Fibroblast of skin of abdomen (primary cell): ENCODE results near the gene LRG1. TPM values are rescaled to one million over a fixed set of nuclear protein-coding genes. Genes with fewer than 3 reads are reported as not detected.

Experiments
- DNase-seq: peaks from one replicate; pipeline ENCODE4 v3.0.0-alpha.2; 2013
- polyA plus RNA-seq, 2 experiments: library from polyadenylated mRNA; unstranded; fragments of 120-200 nt; gene quantifications; one replicate each; pipeline ENCODE4 v1.2.1, GENCODE V29; 2013; ENCODE audit not compliant: insufficient read length in 2 of 2

LRG1 gene, protein sequence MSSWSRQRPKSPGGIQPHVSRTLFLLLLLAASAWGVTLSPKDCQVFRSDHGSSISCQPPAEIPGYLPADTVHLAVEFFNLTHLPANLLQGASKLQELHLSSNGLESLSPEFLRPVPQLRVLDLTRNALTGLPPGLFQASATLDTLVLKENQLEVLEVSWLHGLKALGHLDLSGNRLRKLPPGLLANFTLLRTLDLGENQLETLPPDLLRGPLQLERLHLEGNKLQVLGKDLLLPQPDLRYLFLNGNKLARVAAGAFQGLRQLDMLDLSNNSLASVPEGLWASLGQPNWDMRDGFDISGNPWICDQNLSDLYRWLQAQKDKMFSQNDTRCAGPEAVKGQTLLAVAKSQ
- polyA plus RNA-seq (2013, experiment 1 of 2; ENCODE audit: insufficient read length): not detected
- not detected for polyA plus RNA-seq (2013, experiment 2 of 2; ENCODE audit: insufficient read length)

DNA sequence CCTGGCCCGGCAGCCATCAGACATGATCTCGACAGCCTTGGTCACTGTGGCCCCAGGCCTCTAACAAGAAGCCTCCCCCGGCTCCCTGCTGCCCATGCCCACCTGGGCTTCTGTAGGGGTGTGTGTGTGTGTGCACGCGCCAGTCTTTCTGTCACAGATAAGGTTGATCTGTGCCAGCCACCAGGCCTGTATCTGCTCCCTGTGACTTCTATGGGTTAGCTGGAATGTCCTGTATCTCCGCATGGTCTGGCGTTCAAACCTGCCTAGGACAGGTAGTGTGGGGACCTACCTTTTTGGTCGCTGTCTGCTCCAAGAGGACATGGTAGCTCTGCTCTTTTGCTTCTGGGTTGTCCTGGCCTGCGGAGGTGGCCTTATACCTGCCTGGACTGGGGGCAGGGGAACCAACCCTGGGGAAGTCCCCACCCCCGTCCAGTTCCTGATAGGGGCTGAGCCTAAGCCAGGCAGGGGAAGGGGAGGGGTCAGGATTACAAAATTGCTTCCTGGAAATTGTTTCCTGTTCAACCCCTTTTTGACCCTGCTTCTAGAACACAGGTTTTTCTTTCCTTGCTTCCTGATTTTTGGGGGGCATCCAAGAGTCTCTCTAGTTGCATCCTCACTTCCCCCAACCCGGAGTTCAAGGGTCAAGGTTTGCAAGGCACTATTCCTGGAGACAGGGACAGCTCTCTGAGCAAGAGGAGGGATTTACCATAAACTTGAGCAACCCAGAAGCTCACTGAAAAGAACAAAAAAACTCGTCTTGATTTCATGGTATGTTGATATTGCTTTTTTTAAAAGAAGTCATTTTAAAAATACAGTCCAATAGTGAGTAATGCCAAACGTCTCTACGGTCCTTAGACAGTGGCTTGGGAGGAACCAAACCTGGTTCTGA, at the start of gene LRG1:
LRG1 (minus strand) TSS at position 344 of the 889 bp plus-strand sequence; CDS start at position 321, 23 bp downstream.
- DNase-seq: no peak

DNA sequence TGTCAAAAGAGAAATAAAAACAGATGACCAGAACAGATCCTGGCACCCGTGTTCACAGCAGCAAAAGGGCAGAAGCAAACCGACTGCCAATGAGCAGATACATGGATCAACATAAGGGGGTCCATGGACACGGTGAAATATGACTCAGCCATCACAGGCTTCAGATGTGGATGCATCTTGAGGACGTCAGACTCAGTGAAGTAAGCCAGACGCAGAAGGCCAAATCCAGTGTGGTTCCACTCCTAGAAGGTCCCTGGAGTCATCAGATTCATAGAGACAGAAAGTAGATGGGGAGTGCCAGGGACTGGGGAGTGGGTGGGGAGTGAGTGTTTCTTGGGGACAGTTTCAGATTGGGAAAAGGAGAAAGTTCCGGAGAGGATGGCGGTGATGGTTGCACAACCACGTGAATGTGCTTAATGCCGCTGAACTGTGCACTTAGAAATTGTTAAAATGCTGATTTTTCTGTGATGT, 48.5 kb upstream of the LRG1 start:
- DNase-seq: peak; percentile 43

DNA sequence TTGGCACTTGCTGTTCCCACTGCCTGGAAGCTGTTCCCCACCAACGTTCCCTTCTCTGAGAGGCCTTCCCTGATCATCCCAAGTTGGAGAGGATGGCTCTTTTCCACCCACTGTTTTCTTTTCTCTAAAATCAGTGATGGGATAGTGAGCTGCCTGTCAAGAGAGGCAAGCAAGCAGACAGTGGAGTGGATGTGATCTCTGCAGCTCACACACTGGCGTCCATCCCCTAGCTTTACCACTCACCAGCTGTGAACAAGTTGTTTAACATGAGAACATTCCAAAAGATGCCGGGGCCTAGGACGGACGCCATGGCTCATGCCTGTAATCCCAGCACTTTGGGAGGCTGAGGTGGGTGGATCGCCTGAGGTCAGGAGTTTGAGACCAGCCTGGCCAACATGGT, 47.7 kb upstream of the LRG1 start:
- DNase-seq: no peak

DNA sequence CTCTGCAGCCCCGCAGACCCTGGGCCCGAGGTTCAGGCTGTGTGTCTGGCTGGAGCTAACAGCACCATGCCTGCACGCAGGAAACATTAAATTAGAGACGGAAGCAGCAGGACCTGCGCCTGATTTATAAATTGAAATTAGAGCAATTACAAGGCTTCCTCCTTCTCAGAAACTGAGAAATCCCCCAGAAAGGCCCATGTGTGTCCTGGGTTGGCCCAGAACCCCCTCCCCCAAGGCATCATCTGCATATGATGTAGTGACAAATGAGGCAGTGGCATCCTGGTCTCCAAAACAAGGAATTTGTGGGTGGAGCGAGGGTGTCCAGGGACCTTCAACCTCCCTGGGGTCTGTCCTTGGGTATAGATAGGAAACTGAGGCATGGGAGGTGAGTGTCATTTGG, 46.9 kb upstream of the LRG1 start:
- DNase-seq: no peak

DNA sequence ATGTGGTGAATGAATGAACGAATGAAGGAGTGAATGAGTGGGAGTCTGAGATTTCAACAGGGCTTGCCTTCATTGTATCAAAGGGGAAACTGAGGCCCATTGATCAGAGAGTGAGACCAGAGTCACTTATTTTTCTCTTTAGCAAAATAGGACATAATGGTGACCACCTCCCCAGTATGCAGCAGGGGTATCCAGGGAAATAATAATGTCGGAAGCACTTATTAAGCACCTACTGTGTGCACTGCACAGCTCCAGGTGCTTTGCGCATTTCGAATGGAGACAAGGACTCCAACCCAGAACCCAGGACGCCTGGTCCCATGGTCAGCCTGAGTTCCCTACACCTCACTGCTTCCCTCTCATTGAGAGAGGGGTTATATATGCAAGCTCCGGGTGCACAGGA, 46.4 kb upstream of the LRG1 start:
- no peak for DNase-seq

DNA sequence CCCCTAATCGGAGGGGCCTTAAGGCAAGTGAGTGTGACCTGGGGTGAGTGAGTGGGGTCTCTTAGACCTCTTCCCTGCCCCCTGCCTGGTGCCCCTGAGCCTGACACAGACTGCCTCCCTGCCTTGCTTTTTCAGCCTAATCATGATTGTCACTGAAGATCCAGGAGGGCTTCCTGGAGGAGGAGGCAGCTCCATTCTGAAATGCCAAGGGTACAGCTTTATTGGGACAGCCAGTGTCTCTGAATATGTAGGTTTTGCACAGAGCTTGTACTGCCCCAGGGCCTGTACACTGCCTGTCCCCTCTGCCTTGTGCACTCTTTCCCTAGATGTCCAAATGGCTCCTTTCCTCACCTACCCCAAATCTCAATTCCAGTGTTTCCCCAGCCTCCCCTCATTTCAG, 45.7 kb upstream of the LRG1 start:
- DNase-seq: no peak

DNA sequence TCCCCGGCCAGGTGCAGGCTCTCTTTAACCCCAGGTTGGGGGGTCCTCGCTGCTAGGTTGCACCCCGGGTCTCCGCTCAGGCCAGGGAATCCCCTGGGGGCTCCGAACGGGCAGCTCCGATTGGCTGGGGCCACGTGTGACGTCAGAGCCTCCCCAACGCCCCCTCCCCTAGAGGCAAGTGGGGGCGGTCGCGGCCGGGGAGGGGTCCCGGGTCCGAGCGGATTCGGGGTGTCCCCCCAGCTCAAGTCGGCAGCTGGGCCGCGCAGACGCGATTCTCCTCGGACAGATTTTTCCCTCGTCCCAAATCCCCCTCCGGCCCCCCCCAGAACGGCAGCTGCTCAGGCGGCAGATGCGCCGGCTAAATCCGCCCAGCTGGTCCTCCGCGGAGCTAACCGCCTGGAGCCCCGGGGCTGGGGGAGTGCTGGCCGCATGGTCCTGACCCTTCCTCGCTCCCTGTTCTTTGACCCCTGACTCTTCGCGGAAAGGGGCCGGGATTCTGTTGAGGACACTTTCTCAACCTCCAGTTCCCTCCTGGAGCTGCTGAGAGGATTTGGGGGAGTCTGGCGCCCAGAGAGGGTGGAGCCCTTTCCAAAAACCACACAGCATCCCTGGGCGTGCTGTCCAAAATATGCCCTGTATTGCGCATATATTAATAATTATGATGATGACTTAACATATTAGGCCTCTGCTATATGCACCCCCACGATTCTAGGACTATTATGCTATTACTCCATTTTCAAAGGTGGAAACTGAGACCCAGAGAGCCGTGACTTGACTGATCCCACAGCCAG, 45.0 kb upstream of the LRG1 start:
- no peak for DNase-seq

DNA sequence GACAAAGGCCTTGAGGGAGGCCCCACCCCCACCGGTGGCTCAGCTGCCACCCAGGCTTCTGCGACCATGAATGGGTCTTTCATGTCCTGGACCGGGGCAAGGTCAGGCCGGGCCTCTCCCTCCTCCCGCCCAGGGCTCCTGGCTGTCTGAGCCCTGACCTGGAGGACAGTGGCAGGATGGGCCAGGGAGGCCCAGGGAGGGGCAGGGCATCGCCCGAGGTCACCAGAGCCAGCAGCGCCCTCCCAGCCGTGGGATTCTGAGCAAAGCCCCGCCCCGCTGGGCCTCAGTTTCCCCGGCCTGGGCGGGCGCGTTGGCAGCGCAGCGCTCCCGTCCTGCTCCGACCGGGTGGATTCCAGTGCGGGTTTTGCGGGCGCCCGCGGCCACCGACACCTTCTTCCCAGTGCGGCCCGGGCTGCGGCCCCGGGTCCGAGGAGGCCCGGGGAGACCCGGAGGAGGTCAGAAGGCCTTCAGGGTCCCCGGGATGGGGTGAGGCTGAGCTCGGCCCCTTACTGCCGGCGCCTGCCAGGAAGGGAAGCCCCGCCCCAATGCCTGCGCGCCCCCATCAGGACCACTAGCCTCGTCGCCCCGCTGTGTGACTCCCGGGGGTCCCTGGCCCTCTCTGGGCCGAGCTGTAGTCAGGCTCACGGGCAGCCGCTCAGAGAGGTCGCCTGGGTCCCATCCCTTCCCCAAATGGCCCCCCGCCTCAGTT, 44.3 kb upstream of the LRG1 start:
- peak; percentile 34 for DNase-seq

DNA sequence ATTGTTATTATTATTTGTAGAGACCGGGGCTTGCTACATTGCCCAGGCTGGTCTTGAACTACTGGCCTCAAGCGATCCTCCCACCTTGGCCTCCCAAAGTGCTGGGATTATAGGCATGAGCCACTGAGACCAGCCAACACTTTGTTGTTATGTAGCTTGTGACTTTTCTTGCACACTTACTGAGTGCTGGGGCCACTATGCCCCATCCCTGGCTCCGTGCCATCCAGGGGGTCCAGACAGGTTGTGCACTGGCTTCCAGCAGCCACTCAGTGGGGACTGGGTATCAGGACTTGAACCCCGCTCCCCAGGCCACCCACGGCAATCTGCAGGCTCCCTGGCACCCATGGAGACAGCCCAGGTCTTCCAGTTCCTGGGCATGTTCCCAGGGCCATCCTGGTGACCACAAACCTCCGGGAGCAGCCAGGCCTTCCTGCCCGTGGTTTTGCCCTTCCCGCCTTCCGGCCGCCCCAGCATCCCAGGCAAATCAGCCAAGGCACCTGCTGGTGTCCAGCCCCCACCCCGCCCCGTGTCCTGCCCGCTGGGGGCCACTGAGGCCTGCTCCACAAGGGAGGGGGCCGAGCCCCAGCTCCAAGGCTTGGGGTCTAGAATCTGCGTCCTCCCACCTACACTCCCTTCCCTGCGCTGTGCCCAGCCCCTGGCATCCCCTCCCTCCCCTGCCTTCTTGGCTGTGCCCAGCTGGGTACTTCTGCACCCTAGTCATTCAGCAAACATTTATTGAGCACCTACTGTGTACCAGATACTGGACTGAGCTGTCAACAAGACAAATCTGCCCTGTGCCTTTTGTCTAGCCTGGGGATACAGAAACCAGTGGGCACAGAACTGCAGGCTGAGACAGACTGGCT, 43.4 kb upstream of the LRG1 start:
- DNase-seq: no peak

DNA sequence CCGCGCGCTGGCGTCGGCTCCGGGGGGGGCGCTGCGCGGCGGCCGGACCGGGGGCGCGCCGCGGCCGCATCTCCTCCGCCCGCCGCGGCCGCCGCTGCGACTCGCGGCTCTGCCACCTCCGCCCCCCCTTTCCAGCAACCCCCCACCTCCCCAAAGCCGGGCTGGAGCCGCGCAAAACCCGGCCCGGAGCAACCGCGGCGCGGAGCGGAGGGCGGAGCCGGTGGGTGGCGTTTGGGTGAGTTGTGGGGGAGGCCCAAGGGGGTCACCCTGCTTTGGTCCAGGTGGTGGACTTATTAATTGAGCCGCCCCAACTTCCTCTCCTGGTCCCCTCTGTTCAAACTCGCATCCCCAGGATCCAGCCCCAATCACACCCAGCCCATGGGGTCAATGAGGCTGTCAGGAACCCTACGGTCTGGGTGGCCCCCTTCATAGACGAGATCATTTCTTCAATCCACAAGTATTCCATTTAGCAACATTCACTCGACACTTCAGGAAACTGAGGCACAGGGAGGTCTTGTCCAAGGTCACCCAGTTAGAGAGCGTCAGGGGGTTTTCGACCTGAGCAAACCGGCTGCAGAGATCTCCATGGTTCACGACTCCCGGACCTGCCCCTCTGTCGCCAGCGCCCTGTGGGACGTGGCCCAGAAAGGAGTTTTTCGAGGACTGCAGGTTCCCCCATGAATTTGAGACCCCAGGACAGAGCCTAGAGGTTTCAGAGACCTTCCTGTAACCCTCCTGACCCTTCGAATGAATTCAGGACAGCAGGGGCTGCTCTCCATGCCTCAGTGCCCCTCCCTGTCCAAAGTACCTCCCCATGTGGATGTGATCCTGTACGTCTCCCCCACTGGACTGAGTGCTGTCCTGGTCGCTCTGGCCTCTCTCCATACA, 42.1 kb upstream of the LRG1 start:
- peak; percentile 52 for DNase-seq

DNA sequence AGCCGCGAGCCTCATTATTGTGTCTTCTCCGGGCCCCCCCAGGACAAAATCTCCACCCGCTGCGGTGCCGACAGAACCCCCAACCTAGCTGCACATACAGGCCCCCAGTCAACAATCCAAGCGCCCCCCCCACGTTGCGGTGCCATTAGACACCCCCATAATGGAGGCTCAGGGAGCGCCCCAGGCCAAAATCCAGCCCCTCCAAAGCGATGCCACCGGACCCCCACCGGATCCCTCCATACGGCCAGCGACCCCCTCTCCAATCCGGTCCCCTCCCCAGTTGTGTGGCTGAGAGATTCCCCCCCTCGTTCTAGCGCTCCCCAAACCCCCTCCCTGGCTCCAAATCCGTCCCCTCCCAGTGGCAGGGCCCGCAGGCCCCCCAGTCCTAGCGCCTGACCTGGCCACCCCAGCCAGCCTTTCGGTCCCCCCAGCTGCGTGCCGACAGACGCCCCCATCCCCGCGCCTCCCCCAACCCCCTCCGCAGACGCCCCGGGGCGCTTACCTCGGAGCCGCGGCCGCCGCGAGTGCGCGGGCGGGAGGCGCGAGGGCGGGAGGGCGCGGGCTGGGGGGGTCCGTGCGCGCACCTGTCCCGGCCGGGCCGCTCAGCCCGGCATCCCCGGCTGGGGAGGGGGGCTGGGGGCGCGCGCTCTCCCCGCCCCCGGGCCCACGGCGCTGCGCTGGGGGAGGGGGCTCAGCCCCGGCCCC, 41.3 kb upstream of the LRG1 start:
- no peak for DNase-seq

DNA sequence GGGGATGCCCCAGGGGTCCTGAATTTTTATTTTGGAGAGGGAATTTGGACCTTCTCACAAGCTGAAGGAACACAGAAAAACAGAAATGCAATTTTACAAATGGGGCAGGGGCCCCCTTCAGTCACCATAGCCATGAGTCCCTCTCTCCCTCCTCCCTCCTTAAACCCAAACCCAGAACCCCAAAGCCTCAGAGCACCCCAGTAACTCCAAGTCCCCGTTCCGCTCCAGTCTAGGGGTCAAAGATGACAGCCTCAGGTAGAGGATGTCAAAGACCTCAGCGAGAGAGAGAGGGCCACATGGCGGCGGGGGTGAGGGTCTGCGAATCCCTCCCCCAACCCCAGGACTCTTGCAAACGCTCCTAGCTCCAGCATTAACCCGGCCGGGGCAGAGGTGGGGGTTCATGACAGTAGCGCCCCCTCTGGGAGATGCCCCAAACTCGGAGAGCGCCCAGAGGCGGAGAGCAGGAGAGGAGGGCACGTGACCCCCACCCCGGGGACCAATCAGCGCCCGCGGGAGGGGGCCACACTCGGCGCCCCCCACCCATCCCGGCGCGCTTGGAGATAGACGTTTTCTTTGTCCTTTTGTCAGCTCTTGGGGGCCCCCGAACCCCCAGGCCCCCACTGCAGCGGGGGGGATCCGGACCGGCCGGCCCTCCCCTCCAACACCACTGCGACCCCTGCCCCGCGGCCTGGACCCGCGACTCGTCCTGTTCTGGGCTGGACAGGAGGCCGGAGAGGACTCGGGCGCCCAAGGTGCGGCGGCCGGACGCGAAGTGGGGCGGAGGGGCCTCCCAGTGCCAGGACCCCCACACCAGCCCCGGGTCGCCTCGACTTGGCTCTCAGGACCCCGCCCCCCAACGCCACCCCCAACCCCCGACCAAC, 40.4 kb upstream of the LRG1 start:
- no peak for DNase-seq

DNA sequence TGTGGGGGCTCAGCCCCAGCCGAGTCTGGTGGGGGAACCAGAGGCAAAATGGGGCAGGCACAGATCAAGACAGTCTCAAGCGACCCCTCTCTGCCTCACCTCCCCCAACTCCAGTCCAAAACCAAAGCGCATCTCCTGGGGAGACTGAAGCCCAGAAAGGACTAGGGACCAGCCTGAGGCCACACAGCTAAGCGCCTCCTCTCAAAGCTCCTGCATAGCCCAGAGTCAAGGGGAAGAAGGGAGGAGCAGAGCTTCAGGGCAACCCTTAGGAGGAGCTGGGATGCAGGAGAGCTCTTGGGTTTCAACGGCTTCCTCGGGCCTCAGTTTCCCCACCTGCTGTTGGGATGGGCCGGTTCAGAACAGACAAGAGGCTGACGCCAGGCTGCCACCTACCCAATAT, 39.6 kb upstream of the LRG1 start:
- DNase-seq: no peak

DNA sequence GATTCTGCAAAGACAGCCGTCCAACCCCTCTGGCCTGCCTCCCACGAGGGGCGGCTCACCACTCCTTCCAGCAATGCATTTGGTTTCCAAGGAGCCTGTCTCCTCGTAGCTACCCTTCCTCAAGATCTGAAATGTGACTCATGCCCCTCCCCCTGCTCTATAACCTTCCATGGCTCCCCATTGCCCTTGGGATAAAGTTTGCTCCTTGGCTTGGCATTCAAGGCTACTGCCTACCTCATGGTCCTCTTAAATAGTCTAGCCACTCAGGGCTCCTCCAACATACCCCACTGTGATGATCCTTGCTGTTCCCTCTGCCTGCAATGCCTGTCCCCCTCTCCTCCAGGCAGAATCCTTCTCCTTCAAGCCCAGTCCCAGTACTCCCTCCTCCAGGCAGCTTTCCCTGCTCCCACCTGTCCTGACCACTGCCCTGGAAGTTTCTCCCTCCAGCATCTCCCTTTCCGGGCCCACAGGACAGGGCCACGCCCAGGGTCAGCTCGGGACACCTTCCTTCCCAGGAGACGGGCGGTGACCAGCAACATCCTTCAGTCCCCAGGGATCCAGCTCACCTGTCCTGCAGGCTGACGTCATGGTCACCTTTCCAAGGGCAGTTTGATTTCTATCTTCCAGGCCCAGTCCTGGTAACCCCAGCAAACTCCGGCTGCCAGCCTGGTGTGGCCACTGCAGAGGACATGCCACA, 38.9 kb upstream of the LRG1 start:
- no peak for DNase-seq

DNA sequence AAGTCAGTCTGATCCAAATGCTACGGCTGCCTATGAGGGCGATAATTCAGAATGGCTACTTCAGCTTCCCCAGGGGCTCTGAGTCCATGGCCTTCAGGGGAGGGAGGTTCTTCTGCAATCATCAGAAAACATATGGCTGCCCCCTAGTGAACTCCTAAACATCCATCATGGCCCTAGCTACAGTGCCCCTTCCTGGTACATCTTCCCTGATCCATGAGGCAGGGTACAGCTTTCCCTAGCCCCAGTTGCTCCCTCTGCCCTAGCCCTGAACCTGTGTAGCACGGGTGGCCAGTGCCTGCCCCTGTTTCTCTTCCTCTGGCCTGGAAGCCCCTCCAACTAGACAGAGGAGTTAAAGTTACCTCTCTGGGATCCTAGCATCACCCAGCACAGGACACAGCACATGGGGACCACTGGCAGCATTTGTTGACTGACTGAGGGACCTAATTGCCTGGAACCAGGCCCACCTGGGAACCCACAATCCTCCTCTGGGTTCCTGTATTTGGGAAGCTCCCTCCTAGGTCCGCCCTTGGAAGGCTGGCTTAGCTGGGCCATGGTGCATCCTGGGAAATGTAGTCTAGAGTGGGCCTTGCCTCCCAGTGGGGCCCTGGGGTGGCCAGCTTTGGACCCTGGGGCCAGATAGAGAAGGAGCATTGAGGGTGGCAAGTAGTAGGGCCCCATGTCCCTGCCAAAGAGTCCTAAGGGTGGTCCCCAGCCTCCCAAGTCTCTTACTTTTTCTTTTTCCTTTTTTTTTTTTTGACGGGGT, 37.4 kb upstream of the LRG1 start:
- DNase-seq: no peak

DNA sequence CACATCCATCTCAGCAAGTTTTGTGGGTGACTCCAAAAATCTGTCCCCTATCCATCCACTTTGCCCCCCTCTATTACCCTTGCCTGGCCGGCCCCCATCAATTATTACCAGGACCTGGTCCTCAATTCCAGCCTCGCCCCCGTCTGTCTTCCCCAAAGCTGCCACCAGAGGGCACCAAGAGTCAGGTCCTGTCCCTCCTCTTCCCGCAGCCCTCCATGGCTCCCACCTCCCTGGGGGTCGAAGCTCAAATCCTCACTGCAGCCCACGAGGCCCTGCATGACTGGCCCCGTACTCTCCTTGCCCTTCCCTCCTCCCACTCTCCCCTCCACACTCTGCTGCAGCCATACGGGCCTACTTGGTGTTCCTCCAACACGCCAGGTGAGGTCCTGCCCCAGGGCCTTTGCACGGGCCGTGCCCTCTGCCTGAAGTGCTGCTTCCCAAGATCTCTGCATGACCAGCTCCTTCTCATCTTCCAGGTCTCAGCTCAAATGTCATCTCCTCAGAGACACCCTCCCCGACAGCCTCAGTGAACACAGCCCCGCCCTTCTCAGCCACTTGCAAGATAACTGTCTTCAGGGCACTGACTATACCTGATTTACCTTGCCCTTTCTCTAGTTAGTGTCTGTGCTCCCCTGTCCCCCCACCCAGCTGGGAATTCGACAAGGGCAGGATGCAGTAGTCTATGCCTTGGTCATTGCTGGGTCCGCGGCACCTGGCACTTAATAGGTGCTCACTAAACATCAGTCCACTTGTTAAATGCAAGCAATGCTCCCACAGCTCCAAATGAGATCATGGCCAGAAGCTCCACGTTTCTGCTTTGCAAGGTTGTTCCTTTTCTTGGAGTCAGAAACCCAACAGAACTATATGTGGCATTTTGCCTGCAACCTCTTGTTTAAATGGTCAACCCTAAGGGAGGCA, 36.4 kb upstream of the LRG1 start:
- DNase-seq: peak; percentile 65
